ENCODE measurements around the gene SMIM31. TPM values are rescaled to one million over a fixed set of nuclear protein-coding genes. Genes with fewer than 3 reads are reported as not detected.

SMIM31 gene
- total RNA-seq, 1 donor from 2014 or later: not detected

DNA sequence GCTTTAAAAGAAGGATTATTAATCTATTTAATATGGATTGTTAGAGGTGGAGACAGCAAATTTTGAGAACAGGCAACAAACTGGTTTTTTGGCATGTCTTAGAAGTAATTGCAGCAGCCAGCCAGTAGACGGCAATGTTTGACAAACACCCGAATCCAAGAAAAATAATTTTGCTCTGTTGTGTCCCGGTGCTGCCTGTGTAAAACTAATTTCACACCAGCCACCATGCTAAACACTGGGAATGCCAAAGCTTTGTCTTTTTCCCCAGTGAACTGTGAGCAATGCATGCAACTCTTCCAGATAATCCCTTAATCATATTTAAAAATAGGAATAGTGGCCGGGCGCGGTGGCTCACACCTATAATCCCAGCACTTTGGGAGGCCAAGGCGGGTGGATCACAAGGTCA is 25.9 kb downstream of the SMIM31 start:
- DNase-seq (ENCODE audit: low spot score) (no peak), ATAC-seq (no peak)
- intact Hi-C loops (cut with DNase I): no loop called here

DNA sequence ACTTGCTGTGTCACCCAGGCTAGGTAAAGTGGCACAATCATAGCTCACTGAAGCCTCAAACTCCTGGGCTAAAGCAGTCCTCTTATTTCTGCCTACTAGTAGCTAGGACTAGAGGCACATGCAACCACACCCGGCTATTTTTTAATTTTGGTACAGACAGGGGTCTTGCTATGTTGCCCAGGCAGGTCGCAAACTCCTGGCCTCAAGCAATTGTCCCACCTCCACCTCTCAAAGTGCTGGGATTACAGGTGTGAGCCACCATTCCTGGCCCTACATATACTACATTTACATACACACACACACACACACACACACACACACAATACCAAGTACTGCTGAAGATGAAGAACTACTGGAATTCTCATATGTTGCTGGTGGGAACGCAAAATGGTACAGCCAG is 26.9 kb downstream of the SMIM31 start:
- intact Hi-C loops (cut with DNase I): no loop called here
- no peak for DNase-seq (ENCODE audit: low spot score)

DNA sequence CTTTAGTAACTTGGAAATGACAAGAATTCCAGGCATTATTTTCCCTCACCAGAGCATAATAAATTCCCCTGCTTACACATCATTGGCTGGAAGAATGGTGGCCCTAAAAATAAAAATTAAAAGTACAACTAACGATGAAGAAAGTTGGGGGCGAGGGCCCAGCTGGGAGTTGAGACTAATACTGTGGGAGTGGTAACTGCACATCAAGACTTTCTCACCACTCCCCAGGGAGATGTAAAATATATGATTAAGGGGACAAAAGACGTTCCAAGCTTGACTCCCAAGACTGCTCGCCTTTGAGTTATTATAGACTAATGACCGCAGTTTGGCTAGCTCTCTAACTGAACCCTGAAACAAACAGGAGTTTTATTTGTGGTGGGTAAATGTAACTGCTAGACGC is 30.0 kb downstream of the SMIM31 start:
- ATAC-seq: no peak
- intact Hi-C loops (cut with DNase I): no loop called here

More for the DNA sequence above, 26.9 kb downstream of the SMIM31 start:
- no peak for ATAC-seq

DNA sequence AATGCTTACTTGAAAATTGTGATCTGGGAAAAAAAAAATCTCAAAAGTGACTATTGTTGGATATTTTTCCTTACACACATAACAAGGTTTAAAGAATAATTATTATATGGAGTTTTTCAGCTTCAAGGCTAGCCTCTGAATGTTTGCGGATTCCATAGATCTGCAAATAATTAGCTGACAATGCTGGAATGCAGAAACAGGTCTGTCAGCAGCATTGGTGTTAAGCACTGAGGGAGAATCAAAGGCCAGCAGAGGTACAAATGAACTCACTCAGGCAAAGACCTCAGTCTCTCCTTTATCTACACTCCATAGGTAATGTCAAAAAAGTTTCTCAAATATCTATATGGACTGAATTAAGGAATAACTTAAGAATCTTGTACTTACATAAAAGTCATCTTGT is 35.1 kb downstream of the SMIM31 start:
- DNase-seq (ENCODE audit: low spot score) (no peak), ATAC-seq (no peak)
- intact Hi-C loops (cut with DNase I): no loop called here

More for the DNA sequence above, 30.0 kb downstream of the SMIM31 start:
- DNase-seq (ENCODE audit: low spot score): no peak

DNA sequence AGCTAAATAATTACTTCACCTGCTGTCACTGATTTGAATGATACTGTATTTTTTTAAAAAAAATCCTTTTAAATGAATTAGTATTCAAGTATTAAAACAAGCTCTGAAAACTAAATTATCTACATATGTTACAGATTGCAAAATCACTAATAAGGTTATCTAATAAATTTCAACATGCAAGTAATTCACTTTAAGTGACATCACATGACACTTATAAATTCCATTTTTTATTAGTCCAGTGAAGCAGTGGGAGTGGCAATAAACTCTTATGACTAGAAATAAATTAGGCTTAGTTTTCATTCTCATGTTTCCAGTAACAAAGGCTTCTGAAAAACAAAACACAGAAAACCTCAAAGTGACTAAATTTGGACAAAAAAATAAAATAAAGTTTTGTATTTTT is 36.3 kb downstream of the SMIM31 start:
- intact Hi-C loops (cut with DNase I): no loop called here
- DNase-seq (ENCODE audit: low spot score): no peak
- no peak for ATAC-seq

DNA sequence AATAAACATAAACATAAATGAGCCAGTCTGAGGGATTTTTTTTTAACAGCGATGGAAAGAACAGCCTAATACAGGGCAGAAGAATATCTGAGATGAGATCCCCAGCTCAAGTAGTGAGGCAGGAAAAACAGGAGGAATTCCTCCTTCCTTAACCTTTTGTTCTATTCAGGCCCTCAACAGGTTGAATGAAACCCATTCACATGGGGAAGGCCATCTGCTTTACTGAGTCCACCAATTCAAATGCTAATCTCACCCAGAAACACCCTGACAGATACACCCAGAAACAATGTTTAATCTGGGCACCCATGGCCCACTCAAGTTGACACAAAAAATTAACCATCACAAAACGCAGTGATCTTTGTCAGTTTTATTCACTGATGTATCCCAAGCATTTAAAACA is 45.5 kb downstream of the SMIM31 start:
- no peak for ATAC-seq
- intact Hi-C loops (cut with DNase I): no loop called here
- no peak for DNase-seq (ENCODE audit: low spot score)

DNA sequence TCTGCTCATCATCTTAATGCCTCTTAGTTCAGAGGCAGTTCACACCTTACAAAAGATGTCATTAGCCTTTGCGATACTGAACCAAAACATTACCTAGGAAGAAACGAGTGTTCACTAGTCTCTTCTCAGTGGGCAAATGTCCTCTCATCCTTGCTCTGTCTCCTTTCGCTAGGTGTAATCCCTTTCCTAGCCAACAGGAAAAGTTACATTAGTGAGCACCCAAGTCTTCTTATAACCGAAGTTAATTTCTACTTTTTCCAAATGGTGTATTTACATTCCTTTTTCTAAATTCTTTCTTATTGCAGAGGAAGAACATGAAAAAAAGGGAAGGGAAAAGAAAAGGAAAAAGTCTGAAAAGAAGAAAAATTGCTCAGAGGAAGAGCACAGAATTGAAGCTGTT is 46.9 kb downstream of the SMIM31 start:
- DNase-seq (ENCODE audit: low spot score): no peak
- no peak for ATAC-seq
- intact Hi-C loops (cut with DNase I): no loop called here

DNA sequence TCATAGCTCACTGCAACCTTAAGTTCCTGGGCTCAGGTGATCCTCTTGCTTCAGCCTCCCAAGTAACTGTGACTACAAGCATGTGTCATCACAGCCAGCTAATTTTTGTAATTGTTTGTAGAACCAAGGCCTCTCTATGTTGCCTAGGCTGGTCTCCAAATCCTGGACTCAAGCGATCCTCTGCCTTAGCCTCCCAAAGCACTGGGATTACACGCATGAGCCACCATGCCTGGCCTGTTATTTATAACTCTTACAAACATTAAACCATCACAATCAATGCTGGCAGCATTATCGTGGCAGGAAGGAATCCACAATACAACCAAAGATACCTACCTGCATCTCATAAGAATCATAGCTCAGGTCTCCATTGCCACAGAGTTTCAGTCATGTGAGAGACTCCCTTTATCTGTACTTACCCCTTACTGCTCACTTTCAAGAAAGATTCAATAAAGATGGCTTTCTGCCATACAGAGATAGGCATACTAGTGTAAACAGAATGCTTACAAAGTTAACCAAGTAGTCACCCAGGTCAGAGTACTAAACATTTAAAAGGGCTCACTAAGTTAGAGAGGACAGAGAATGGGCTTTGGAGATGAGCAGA is 48.5 kb downstream of the SMIM31 start:
- intact Hi-C loops (cut with DNase I): no loop called here
- ATAC-seq: no peak

GRCh38 chr4:164803702-164804101 is 49.8 kb downstream of the SMIM31 start:
- DNase-seq (ENCODE audit: low spot score): no peak

More for the DNA sequence above, 48.5 kb downstream of the SMIM31 start:
- DNase-seq (ENCODE audit: low spot score): no peak

GRCh38 chr4:164807611-164808010 is 53.7 kb downstream of the SMIM31 start:
- intact Hi-C loops (cut with DNase I): no loop called here
- DNase-seq (ENCODE audit: low spot score) (no peak), ATAC-seq (no peak)

More at GRCh38 chr4:164803702-164804101, 49.8 kb downstream of the SMIM31 start:
- intact Hi-C loops (cut with DNase I): no loop called here
- no peak for ATAC-seq

GRCh38 chr4:164813554-164813953 is 59.6 kb downstream of the SMIM31 start:
- intact Hi-C loops (cut with DNase I): no loop called here
- DNase-seq (ENCODE audit: low spot score) (no peak), ATAC-seq (no peak)

DNA sequence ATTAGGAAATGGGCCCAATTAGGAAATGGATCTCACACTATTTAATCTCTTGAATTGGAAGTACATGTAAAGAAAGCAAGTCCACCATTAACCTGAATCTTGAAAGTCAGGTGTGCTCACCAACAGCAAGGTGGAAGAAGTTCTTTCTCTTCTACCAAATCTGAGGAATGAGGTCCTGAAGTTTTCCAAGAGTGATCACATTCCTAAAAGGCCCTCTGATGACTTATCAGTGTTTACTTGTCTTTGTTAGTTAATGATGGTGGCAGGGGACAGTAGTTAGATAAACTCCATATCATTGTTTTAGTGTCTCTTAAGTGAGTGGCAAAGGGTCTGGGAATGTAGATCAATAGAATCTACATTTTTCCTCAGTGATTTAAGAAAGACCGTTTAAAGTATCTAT is 61.8 kb downstream of the SMIM31 start:
- intact Hi-C loops (cut with DNase I): no loop called here
- DNase-seq (ENCODE audit: low spot score) (no peak), ATAC-seq (no peak)

GRCh38 chr4:164819366-164819765 is 65.4 kb downstream of the SMIM31 start:
- ATAC-seq (no peak), DNase-seq (ENCODE audit: low spot score) (no peak)
- intact Hi-C loops (cut with DNase I): no loop called here

DNA sequence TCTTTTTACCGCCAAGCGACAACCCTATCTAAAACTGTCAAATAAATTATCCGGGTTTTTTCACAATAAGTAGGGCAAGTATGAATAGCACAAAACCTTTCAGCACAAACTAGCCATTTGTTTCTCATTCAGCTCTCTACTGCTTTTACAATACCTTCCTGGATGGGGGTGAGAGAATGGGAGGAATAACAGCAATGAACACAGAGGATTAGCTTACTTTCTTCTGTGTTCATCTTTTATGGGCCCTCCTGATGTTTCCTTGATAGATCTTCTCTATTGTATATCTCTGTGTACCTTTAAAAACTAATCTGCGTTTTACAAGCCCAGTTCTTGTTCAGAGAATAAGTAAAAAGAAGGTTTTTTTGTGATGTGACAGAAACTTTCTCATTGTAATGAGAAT is 67.8 kb downstream of the SMIM31 start:
- intact Hi-C loops (cut with DNase I): no loop called here
- ATAC-seq (no peak), DNase-seq (ENCODE audit: low spot score) (no peak)

GRCh38 chr4:164824581-164824980 is 70.7 kb downstream of the SMIM31 start:
- DNase-seq (ENCODE audit: low spot score) (no peak), ATAC-seq (no peak)
- intact Hi-C loops (cut with DNase I): no loop called here

DNA sequence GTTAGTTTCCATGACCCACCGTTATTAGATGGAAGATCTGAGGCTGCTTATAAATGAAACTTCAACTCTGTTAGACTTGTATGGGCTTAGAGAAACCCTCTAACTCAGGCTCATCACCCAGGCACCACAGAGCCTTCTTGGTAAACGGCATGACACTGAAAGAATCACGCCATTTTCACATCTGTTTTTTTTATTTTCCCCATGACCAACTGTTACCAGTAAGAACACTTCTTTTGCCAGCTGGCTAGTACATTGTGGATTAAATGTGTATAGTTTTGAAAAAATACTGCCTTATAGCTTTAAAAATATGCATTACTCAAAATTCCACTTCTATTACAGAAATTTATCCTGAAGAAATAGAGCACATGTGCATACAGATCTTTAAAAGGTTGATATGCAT is 75.0 kb downstream of the SMIM31 start:
- DNase-seq (ENCODE audit: low spot score): no peak
- intact Hi-C loops (cut with DNase I): no loop called here
- ATAC-seq: no peak

DNA sequence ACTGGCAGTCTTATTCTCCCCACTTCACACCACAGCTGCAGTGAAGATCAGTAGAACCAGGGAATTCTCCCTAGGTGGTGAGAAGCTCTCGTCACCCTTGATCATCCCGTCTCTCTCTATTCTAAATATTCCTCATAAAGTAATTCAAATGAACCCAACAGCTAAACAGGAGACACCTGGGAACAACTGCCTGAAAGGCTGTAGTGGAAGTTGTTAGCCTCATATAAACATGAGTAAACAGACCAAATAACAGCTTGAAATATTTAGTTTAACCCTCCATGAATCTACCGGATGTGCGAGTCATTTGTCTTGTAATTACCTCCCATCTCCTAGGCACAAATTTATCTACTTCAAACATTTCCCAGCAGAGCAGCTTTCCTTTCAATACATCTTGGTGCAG is 92.6 kb downstream of the SMIM31 start:
- DNase-seq (ENCODE audit: low spot score) (no peak), ATAC-seq (no peak)
- intact Hi-C loops (cut with DNase I): no loop called here

DNA sequence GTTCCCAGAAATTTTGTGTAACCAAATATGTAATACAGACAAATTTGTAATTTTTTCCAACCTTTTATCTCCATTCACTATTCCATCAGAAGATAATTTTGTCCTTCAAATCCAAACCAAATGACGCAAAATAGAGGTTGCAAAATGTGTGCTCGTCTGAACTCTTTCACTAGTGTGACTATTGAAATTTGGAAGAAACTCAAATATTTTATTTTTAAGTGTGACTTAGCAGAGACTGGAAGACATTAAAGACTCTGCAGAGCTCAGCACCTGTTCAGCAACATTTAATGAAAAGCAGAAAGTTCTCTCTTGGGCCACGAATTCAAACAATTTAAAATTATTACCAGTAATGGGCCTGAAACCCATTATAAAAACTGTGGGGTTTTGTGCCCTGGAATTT is 93.1 kb downstream of the SMIM31 start:
- intact Hi-C loops (cut with DNase I): no loop called here
- ATAC-seq: peak; percentile 41
- DNase-seq (ENCODE audit: low spot score): no peak

- intact Hi-C loops (cut with DNase I): no loop called here
- no peak for ATAC-seq
- no peak for DNase-seq (ENCODE audit: low spot score)
These were observed 94.2 kb downstream of the SMIM31 start for GRCh38 chr4:164847967-164848649.
